GM12873 (cell line): Measurements from ENCODE around the gene CES3.

Source experiments
- CTCF ChIP-seq: IDR thresholded peaks from 2 replicates; pipeline ENCODE4 v1.5.1; 2012; ENCODE audit warnings: low read depth, mild to moderate bottlenecking, moderate library complexity, low read length, control low read depth; ENCODE audit not compliant: insufficient read depth; ENCODE audit errors: missing control alignments

CES3 gene

DNA sequence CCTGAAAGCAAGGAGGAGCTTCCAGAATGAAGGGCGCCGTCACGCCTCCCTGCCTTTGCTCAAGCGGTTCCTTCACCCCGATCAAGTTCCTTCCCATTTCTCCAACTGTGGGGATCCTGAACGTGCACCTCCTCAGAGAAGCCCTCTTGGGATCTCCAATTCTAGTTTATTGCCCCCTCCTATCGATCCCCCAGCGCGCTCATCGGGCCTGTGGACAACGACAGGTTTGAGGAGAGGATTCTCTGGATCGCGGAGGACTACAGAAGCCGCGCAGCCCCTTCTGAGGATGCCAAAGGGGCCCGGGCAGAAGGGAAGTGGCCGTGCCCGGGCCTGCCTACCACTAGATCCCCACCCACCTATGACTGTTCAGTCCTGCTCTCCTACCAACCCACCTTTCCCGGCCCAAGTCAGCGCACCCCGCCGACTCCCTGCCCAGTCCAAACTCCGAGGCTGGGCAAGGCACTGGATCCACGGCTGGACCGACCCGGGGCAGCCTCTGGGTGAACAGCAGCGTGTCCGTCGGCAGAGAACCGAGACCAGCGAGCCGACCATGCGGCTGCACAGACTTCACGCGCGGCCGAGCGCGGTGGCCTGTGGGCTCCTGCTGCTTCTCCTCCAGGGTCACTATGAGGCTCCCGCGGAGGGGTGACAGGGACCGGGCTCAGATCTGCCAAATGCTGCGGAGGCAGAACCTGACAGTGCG is 12.8 kb upstream of the CES3 start:
- no peak for TF ChIP-seq CTCF

DNA sequence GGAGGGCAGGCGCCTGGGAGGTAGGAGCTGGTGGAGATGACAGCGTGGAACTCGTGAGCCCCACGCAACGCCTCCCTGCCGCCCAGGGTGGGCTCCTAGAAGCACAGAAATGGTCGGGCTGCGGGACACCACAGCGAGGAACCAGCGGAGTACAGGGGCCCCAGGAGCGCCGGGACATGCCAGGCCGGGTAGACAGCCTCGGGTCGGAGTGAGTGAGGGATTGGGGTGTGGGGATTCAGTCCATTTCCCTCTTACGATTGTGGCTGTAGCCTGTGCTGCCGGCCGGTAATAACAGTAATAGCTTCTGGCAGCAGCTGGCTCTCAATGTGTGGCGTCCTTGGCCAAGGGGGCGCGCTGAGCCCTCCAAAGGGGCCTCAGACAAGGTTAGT is 12.2 kb upstream of the CES3 start:
- TF ChIP-seq CTCF = no peak

- no peak for TF ChIP-seq CTCF
These were observed 11.6 kb upstream of the CES3 start for GRCh38 chr16:66949472-66949871.

DNA sequence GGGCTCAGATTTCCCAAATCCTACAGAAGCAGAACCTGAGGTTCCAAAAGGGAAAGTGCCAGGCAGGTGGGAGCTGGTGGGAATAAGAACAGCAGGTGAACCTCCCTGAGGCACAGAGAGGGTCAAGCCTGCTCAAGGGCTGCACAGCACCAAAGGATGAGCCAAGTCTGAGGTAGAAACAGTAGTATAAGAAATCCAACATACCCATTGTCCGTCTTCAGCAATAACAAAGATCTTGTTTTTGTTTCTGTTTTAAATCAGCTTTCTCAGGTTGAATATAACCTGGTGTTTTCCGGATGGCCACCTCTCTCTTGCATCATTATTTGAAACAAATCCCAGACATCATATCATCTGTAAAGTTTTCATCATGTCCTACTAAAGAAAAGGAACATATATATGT is 10.6 kb upstream of the CES3 start:
- no peak for TF ChIP-seq CTCF

DNA sequence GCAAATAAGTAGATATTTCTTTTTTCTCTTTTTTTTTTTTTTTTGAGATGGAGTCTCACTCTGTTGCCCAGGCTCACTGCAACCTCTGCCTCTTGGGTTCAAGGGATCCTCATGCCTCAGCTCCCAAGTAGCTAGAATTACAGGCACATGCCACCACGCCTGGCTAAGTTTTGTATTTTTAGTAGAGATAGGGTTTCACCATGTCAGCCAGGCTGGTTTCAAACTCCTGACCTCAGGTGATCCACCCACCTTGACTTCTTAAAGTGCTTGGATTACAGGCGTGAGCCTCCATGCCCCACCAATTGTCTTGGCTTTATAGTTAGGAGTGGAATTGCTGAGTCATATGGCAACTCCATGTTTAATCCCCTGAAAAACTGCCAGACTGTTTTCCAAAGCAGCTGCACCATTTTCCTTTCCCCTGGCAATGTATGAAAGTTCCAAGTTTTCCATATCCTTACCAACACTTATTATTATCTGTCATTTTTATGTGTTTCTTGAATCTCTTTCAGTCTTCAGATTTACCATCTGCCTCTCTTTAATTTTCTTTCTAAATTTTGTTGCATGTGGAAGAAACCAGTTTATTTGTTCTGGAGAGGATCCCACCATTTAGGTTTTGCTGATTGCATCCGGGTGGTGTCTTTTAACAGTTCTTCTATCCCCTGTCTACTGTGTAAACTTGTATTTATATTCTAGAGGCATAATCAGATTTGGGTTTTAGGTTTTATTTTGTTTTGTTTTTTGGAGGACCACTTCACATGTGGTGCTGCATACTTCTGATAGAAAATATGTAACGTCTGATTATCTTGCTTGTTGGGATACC is 9.9 kb upstream of the CES3 start:
- TF ChIP-seq CTCF = no peak

DNA sequence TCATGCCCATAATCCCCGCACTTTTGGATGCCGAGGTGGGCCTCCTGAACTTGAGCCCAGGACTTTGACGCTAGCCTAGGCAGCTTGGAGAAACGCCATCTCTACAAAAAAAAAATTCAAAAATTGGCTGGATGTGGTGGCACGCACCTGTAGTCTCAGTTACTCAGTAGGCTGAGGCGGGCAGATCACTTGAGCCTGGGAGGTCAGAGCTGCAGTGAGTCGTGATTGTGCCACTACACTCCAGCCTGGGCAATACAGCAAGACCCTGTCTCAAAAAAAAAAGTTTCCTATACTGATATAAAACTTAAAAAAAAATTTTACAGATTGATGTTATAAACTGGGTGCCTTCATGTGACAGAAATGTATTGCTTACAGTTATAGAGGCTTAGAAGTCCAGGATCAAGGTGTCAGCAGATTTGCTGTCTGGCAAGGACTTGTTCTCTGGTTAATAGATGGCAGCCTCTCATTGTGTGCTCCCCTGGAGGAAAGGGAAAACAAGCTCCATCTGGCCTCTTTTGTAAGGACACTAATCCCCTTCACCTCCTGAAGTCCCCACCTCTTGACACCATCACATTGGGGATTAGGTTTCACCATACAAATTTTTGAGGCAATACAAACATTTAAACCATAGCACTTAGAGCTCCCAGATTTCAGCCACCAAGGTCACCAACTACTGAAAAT is 8.5 kb upstream of the CES3 start:
- TF ChIP-seq CTCF = no peak

- no peak for TF ChIP-seq CTCF
These were observed 7.5 kb upstream of the CES3 start for GRCh38 chr16:66953462-66954096.
